ENCODE data around the gene EFL1.

DNA sequence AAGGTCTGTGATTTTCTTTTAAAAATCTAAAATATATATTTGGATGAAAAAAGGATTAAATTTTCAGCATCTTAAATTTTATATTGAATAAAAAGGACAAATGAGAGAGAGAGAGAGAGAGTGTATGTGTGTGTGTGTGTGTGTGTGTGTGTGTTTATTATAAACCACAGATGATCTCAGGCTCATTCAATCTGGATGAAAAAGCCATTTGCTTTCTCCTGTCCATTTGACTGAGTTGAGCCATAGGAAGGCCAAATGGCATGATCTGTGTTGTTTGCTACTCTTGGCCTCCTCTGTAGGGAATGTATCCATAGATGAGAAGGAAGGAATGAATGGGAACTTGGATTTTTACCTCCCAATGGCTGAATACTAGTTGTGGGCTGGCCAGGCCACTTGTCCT lies 124.2 kb downstream of the EFL1 start:
- TF ChIP-seq RNF2 (IDR thresholded peaks at IDR 0.05; ENCODE audit: borderline replicate concordance, low read depth, low read length, missing control alignments, poor library complexity, severe bottlenecking) = no peak
- TF ChIP-seq MAFK (IDR thresholded peaks at IDR 0.05; ENCODE audit: low read depth, low read length) = no peak
- no peak for TF ChIP-seq TAF7 (optimal IDR thresholded peaks at IDR 0.05; ENCODE audit: borderline replicate concordance, low read depth, low read length)
- no peak for TF ChIP-seq HDAC6 (IDR thresholded peaks at IDR 0.05; ENCODE audit: low read depth, low read length)
- no peak for TF ChIP-seq JUND (IDR thresholded peaks at IDR 0.05; ENCODE audit: low read length)
- no peak for TF ChIP-seq PHF8 (conservative IDR thresholded peaks at IDR 0.05; ENCODE audit: low read depth, low read length)
- TF ChIP-seq, protein P1, sequence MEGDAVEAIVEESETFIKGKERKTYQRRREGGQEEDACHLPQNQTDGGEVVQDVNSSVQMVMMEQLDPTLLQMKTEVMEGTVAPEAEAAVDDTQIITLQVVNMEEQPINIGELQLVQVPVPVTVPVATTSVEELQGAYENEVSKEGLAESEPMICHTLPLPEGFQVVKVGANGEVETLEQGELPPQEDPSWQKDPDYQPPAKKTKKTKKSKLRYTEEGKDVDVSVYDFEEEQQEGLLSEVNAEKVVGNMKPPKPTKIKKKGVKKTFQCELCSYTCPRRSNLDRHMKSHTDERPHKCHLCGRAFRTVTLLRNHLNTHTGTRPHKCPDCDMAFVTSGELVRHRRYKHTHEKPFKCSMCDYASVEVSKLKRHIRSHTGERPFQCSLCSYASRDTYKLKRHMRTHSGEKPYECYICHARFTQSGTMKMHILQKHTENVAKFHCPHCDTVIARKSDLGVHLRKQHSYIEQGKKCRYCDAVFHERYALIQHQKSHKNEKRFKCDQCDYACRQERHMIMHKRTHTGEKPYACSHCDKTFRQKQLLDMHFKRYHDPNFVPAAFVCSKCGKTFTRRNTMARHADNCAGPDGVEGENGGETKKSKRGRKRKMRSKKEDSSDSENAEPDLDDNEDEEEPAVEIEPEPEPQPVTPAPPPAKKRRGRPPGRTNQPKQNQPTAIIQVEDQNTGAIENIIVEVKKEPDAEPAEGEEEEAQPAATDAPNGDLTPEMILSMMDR (IDR thresholded peaks at IDR 0.05; ENCODE audit: control extremely low read depth in 1 of 3, insufficient read depth in 1 of 3, low read depth in 1 of 3, low read length in 3 of 3) = no peak
- TF ChIP-seq, protein P2, sequence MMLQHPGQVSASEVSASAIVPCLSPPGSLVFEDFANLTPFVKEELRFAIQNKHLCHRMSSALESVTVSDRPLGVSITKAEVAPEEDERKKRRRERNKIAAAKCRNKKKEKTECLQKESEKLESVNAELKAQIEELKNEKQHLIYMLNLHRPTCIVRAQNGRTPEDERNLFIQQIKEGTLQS (IDR thresholded peaks at IDR 0.05; ENCODE audit: insufficient read depth, low read depth, low read length) = no peak
- no peak for TF ChIP-seq YY1 (IDR thresholded peaks at IDR 0.05; ENCODE audit: low read depth, low read length)
- no peak for TF ChIP-seq POLR2A (IDR thresholded peaks at IDR 0.05; ENCODE audit: control extremely low read depth in 1 of 2, low read depth in 2 of 2, low read length in 2 of 2)
- TF ChIP-seq GABPA (IDR thresholded peaks at IDR 0.05; ENCODE audit: borderline replicate concordance, insufficient read depth, low read length) = no peak
